ENCODE results near the gene SCGB3A1.

The SCGB3A1 gene

GRCh38 chr5:180591311-180591887, at the start of gene SCGB3A1:
Gene SCGB3A1, minus strand, starts transcription at chr5:180591499. Its CDS starts 37 bp downstream, at chr5:180591462.
- DNase-seq = no peak

GRCh38 chr5:180640611-180640860, 49.2 kb upstream of the SCGB3A1 start:
- no peak for DNase-seq

- no peak for DNase-seq
Measured at GRCh38 chr5:180639741-180640610, 48.7 kb upstream of the SCGB3A1 start.

GRCh38 chr5:180639287-180639686, 48.0 kb upstream of the SCGB3A1 start:
- DNase-seq = no peak

GRCh38 chr5:180637962-180638680, 46.8 kb upstream of the SCGB3A1 start:
- no peak for DNase-seq

GRCh38 chr5:180636403-180637075, 45.2 kb upstream of the SCGB3A1 start:
- no peak for DNase-seq

GRCh38 chr5:180636016-180636402, 44.7 kb upstream of the SCGB3A1 start:
- DNase-seq = no peak

GRCh38 chr5:180633283-180634177, 42.2 kb upstream of the SCGB3A1 start:
- DNase-seq = no peak

- DNase-seq = no peak
Measured at GRCh38 chr5:180632768-180633167, 41.5 kb upstream of the SCGB3A1 start.

GRCh38 chr5:180631549-180632383, 40.5 kb upstream of the SCGB3A1 start:
- DNase-seq = no peak

GRCh38 chr5:180630426-180630825, 39.1 kb upstream of the SCGB3A1 start:
- DNase-seq = no peak

- DNase-seq = no peak
Measured at GRCh38 chr5:180629831-180630382, 38.6 kb upstream of the SCGB3A1 start.

GRCh38 chr5:180628827-180629750, 37.8 kb upstream of the SCGB3A1 start:
- DNase-seq = no peak

GRCh38 chr5:180628211-180628610, 36.9 kb upstream of the SCGB3A1 start:
- DNase-seq = no peak

GRCh38 chr5:180627386-180628120, 36.3 kb upstream of the SCGB3A1 start:
- no peak for DNase-seq

- no peak for DNase-seq
Measured at GRCh38 chr5:180626661-180627385, 35.5 kb upstream of the SCGB3A1 start.

- no peak for DNase-seq
Measured at GRCh38 chr5:180625791-180626660, 34.7 kb upstream of the SCGB3A1 start.

All from DMS79 (cell line).